ENCODE results near the gene CBARP.
A peak's percentile ranks its signal among the peaks of the same experiment; 100 is the strongest.

Gene CBARP

DNA sequence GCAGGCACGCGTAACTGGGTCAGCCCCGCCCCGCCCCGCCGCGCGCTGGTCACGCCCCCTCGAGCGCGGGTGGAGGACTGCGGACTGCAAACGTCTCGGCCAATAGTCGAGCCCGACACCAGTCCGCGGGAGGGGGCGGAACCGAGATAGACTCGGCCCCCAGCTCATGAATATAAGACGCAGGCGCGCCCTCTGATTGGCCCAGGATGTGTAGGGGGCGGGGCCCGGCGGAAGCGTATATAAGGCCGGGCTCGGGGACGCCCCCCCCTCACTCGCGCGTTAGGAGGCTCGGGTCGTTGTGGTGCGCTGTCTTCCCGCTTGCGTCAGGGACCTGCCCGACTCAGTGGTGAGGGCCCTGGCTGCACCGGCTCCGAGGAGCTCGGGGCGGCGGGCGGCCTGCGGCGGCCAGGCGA is 31.3 kb upstream of the CBARP start, which contains the start of gene CIRBP:
TSS of gene CIRBP (plus strand) at position 268 of the 413 bp plus-strand sequence. CDS start 1,602 bp downstream, outside the sequence.
- H3K27ac ChIP-seq (ENCODE audit: extremely low read depth, low read depth, low read length) = peak within 1 kb of the TSS; percentile 99
- peak within 1 kb of the TSS; percentile 44 for H3K4me3 ChIP-seq (ENCODE audit: low read depth, low read length)
- CTCF ChIA-PET = interaction anchor here (0.6 to 11.3 kb wide), 6 partner anchors 10 to 346 kb away, joined by 3 to 299 read pairs (median 4); no protein-coding TSS in a partner anchor
- no peaks in the 10 kb centered on the region for H3K9me3 ChIP-seq (ENCODE audit: control insufficient read depth, insufficient read depth, low read depth, low read length)
- POLR2A ChIA-PET = interaction anchor here (0.5 to 7.7 kb wide), 71 partner anchors 8 to 530 kb away, joined by 3 to 407 read pairs (median 4); partner anchors contain the start of genes ABCA7, ATP5F1D, CNN2 and GPX4
- peaks cover 20% of the 10 kb centered on the region for H3K4me1 ChIP-seq (ENCODE audit: control insufficient read depth, insufficient read depth, low read length)
- peaks cover 4 to 43% of the 10 kb centered on the region in 2 experiments; a peak in 2 of 3 replicates for H3K36me3 ChIP-seq (ENCODE audit: control insufficient read depth in 2 of 2, insufficient read depth in 1 of 2, low read length in 2 of 2)
- TF ChIP-seq ZNF629 (tag by site-specific recombination; IDR thresholded peaks at IDR 0.05) (0 out of 2 replicates have a peak, but pooled peaks have one; percentile 3), ZNF530 (tag by site-specific recombination; IDR thresholded peaks at IDR 0.05; ENCODE audit: low read depth) (no peak), KLF16 (tag by site-specific recombination; IDR thresholded peaks at IDR 0.05) (peak; percentile 81; the same call in 1 of the 2 replicates), ZNF311 (tag by site-specific recombination; IDR thresholded peaks at IDR 0.05; ENCODE audit: borderline replicate concordance) (no peak), KLF1 (tag by site-specific recombination; IDR thresholded peaks at IDR 0.05) (peak; percentile 80), SP2 (tag by site-specific recombination; IDR thresholded peaks at IDR 0.05) (peak; percentile 98), KLF10 (tag by site-specific recombination; IDR thresholded peaks at IDR 0.05) (peak; percentile 64), PRDM6 (tag by site-specific recombination; IDR thresholded peaks at IDR 0.05) (no peak), PRDM10 (tag by site-specific recombination; IDR thresholded peaks at IDR 0.05) (peak; percentile 38), KLF9 (tag by site-specific recombination; IDR thresholded peaks at IDR 0.05; ENCODE audit: low read depth) (peak; percentile 98), ZNF596 (tag by site-specific recombination; IDR thresholded peaks at IDR 0.05) (no peak), SP3 (tag by site-specific recombination; IDR thresholded peaks at IDR 0.05) (peak; percentile 95), ZNF19 (tag by site-specific recombination; IDR thresholded peaks at IDR 0.05; ENCODE audit: low read depth) (no peak), SP7 (tag by site-specific recombination; IDR thresholded peaks at IDR 0.05) (no peak; the same call in 1 of the 2 replicates), ZNF175 (tag by site-specific recombination; IDR thresholded peaks at IDR 0.05) (no peak), BCL11A (tag by site-specific recombination; IDR thresholded peaks at IDR 0.05; ENCODE audit: low read depth) (no peak), ZNF202 (tag by site-specific recombination; IDR thresholded peaks at IDR 0.05; ENCODE audit: borderline replicate concordance) (no peak), MZF1 (tag by site-specific recombination; IDR thresholded peaks at IDR 0.05; ENCODE audit: borderline replicate concordance) (no peak), GLIS2 (tag by site-specific recombination; IDR thresholded peaks at IDR 0.05) (peak; percentile 79; the same call in 1 of the 2 replicates), ZNF184 (tag by site-specific recombination; IDR thresholded peaks at IDR 0.05) (no peak), ZNF473 (tag by site-specific recombination; IDR thresholded peaks at IDR 0.05) (no peak), ZNF513 (tag by site-specific recombination; IDR thresholded peaks at IDR 0.05) (no peak), ZNF660 (tag by site-specific recombination; IDR thresholded peaks at IDR 0.05) (peak; percentile 97; the same call in 1 of the 2 replicates)
- TF ChIP-seq, protein P1, sequence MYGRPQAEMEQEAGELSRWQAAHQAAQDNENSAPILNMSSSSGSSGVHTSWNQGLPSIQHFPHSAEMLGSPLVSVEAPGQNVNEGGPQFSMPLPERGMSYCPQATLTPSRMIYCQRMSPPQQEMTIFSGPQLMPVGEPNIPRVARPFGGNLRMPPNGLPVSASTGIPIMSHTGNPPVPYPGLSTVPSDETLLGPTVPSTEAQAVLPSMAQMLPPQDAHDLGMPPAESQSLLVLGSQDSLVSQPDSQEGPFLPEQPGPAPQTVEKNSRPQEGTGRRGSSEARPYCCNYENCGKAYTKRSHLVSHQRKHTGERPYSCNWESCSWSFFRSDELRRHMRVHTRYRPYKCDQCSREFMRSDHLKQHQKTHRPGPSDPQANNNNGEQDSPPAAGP (tag by site-specific recombination; IDR thresholded peaks at IDR 0.05) = peak; percentile 19; the same call in 1 of the 2 replicates
- TF ChIP-seq, protein P2, sequence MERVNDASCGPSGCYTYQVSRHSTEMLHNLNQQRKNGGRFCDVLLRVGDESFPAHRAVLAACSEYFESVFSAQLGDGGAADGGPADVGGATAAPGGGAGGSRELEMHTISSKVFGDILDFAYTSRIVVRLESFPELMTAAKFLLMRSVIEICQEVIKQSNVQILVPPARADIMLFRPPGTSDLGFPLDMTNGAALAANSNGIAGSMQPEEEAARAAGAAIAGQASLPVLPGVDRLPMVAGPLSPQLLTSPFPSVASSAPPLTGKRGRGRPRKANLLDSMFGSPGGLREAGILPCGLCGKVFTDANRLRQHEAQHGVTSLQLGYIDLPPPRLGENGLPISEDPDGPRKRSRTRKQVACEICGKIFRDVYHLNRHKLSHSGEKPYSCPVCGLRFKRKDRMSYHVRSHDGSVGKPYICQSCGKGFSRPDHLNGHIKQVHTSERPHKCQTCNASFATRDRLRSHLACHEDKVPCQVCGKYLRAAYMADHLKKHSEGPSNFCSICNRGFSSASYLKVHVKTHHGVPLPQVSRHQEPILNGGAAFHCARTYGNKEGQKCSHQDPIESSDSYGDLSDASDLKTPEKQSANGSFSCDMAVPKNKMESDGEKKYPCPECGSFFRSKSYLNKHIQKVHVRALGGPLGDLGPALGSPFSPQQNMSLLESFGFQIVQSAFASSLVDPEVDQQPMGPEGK (tag by site-specific recombination; IDR thresholded peaks at IDR 0.05) = peak; percentile 94
- TF ChIP-seq, protein P3, sequence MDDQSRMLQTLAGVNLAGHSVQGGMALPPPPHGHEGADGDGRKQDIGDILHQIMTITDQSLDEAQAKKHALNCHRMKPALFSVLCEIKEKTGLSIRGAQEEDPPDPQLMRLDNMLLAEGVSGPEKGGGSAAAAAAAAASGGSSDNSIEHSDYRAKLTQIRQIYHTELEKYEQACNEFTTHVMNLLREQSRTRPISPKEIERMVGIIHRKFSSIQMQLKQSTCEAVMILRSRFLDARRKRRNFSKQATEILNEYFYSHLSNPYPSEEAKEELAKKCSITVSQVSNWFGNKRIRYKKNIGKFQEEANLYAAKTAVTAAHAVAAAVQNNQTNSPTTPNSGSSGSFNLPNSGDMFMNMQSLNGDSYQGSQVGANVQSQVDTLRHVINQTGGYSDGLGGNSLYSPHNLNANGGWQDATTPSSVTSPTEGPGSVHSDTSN (CRISPR knock-in tag; IDR thresholded peaks at IDR 0.05) = peak; percentile 18; the same call in 1 of the 2 replicates

All from HEK293 (cell line).